Loucy (cell line): Measurements from ENCODE around the gene RNF11.

Experiments used
- H2AFZ ChIP-seq: fragments of 200-600 bp; sonication (generic); 2 replicates; pipeline ENCODE4 v1.6.0; 2016; ENCODE audit warnings: antibody characterized with exemption, mild to moderate bottlenecking, low read length, moderate library complexity
- H3F3A ChIP-seq: fragments of 200-600 bp; 2 replicates; pipeline ENCODE4 v1.6.0; 2016; ENCODE audit warnings: antibody characterized with exemption, low read depth, mild to moderate bottlenecking
- H3K27me3 ChIP-seq: fragments of 200-600 bp; sonication (generic); 2 replicates; pipeline ENCODE4 v1.6.1; 2014; ENCODE audit warnings: low read length, mild to moderate bottlenecking; ENCODE audit not compliant: insufficient read depth, poor library complexity, severe bottlenecking
- H3K36me3 ChIP-seq: fragments of 200-600 bp; sonication (generic); 2 replicates; pipeline ENCODE4 v1.6.1; 2016; ENCODE audit warnings: low read length; ENCODE audit not compliant: insufficient read depth
- H3K4me1 ChIP-seq: fragments of 200-600 bp; sonication (generic); 2 replicates; pipeline ENCODE4 v1.5.1; 2014; ENCODE audit warnings: low read length, mild to moderate bottlenecking; ENCODE audit not compliant: insufficient read depth, poor library complexity, severe bottlenecking
- H3K4me2 ChIP-seq: fragments of 200-600 bp; sonication (generic); 2 replicates; pipeline ENCODE4 v1.6.0; 2014; ENCODE audit warnings: antibody characterized with exemption, low read length, low read depth, mild to moderate bottlenecking; ENCODE audit not compliant: poor library complexity, severe bottlenecking
- H3K4me3 ChIP-seq: fragments of 200-600 bp; sonication (generic); 2 replicates; pipeline ENCODE4 v1.5.1; 2014; ENCODE audit warnings: low read length, mild to moderate bottlenecking, mixed read lengths; ENCODE audit not compliant: poor library complexity, severe bottlenecking
- H3K79me2 ChIP-seq: fragments of 200-600 bp; sonication (generic); 2 replicates; pipeline ENCODE4 v1.6.1; 2014; ENCODE audit warnings: low read length; ENCODE audit not compliant: insufficient read depth
- H3K9ac ChIP-seq: fragments of 200-600 bp; sonication (generic); 2 replicates; pipeline ENCODE4 v1.6.0; 2014; ENCODE audit warnings: mild to moderate bottlenecking, low read depth, low read length, moderate library complexity; ENCODE audit not compliant: poor library complexity, severe bottlenecking
- H3K9me2 ChIP-seq: fragments of 200-600 bp; sonication (generic); replicated peaks from 2 replicates; pipeline ENCODE4 v1.6.1; 2016; ENCODE audit warnings: low read depth, low read length, mixed read lengths
- H3K9me3 ChIP-seq: fragments of 200-600 bp; sonication (generic); 2 replicates; pipeline ENCODE4 v1.6.1; 2014; ENCODE audit warnings: mild to moderate bottlenecking, antibody characterized with exemption, low read length, low read depth; ENCODE audit not compliant: insufficient read depth
- H4K20me1 ChIP-seq: fragments of 200-600 bp; sonication (generic); 2 replicates; pipeline ENCODE4 v1.6.0; 2014; ENCODE audit warnings: antibody characterized with exemption, low read length, mild to moderate bottlenecking; ENCODE audit not compliant: insufficient read depth, poor library complexity, severe bottlenecking
- EZH2phosphoT487 ChIP-seq: fragments of 200-600 bp; IDR thresholded peaks from 2 replicates; pipeline ENCODE4 v1.6.1; 2018; ENCODE audit warnings: antibody characterized with exemption, mild to moderate bottlenecking, moderate library complexity, borderline replicate concordance
- TF ChIP-seq, protein P1 (sequence below): fragments of 200-600 bp; sonication (generic); conservative IDR thresholded peaks from 2 replicates; pipeline ENCODE4 v1.5.1; 2014; ENCODE audit warnings: mild to moderate bottlenecking, antibody characterized with exemption, low read length

RNF11 gene

DNA sequence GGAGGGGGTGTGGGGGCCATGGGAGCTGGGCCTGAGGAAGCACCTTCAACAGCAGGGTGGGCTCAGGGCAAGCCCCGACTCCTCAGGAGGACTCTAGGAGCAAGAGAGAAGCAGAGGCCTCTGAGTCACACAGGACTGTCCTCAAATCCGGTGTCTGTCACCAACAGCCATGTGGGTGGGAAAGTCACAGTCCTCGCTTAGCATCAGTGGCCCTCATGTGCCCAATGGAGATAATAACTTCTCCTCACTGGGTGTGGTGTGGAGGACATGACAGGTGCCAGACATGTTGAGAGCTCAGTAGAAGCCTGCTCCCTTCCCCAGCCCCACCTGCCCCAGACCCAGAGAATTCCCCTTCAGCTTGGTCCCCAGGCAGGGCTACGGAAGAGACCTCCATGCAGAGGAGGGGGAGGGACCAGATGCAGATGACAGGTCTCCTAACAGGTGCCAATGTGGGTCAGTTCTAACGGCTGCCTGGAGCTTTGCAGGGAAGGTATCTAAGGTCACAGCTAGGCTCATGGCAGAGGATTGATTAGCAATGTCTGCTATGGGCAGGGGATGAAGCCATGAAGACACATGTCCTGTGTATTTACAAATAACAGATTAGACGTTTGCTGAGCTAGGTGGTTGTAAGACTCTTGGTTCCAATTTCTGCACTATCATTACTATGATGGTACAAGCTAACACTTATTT lies 64.1 kb downstream of the RNF11 start:
- Histone ChIP-seq H3K4me1 (peaks cover 10% of the 10 kb centered on the region), H3K9me3 (no peaks in the 10 kb centered on the region), H3K79me2 (no peaks in the 10 kb centered on the region), H3F3A (no peaks in the 10 kb centered on the region), H3K36me3 (no peaks in the 10 kb centered on the region), H3K4me2 (no peak overlapping the region), H2AFZ (no peak overlapping the region), H3K9ac (no peak overlapping the region), H4K20me1 (no peaks in the 10 kb centered on the region), H3K27me3 (no peaks in the 10 kb centered on the region), H3K4me3 (no peak overlapping the region), H3K9me2 (no peaks in the 10 kb centered on the region)
- TF ChIP-seq, protein P1, sequence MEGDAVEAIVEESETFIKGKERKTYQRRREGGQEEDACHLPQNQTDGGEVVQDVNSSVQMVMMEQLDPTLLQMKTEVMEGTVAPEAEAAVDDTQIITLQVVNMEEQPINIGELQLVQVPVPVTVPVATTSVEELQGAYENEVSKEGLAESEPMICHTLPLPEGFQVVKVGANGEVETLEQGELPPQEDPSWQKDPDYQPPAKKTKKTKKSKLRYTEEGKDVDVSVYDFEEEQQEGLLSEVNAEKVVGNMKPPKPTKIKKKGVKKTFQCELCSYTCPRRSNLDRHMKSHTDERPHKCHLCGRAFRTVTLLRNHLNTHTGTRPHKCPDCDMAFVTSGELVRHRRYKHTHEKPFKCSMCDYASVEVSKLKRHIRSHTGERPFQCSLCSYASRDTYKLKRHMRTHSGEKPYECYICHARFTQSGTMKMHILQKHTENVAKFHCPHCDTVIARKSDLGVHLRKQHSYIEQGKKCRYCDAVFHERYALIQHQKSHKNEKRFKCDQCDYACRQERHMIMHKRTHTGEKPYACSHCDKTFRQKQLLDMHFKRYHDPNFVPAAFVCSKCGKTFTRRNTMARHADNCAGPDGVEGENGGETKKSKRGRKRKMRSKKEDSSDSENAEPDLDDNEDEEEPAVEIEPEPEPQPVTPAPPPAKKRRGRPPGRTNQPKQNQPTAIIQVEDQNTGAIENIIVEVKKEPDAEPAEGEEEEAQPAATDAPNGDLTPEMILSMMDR = no peak
- TF ChIP-seq EZH2phosphoT487 = no peak

DNA sequence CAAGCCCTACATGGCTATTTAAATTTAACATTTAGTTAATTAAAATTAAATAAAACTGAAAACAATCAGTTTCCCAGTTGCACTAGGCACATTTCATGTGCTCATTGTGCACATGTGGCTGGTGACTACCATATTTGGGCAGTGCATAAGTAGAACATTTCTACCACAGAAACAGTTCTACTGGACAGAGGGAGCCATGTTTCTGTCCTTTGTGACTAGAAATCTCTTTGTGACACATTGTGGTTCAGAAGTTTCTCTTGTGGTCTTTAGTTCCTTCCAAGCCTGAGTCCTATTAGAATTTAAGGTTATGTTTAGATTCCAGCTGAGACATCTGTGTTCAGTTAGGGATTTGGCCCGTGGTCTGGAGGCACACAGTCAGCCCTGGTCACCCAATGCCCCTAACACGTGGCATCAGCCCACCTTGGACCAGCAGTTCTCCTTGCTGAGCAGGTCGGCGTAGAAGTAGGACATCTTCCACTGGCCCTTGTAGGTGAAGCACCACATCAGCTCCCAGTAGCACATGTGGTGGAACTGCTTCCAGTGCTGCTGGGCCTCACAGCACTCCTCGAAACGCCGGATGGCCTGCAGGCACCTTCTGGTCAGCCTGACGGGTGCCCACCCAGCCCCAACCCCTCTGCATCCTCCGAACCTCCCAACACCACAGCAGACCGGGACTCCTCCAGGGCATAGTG lies 65.2 kb downstream of the RNF11 start:
- no peaks in the 10 kb centered on the region for H3K9me3 ChIP-seq
- no peaks in the 10 kb centered on the region for H3K79me2 ChIP-seq
- H3K9ac ChIP-seq = no peak overlapping the region
- no peaks in the 10 kb centered on the region for H3K36me3 ChIP-seq
- TF ChIP-seq, protein P1 = no peak
- no peak for TF ChIP-seq EZH2phosphoT487
- H3K4me3 ChIP-seq = no peak overlapping the region
- H3K4me1 ChIP-seq = peaks cover 10% of the 10 kb centered on the region
- H2AFZ ChIP-seq = peak overlapping the region; percentile 75
- H3K4me2 ChIP-seq = no peak overlapping the region
- H3K27me3 ChIP-seq = no peaks in the 10 kb centered on the region
- H4K20me1 ChIP-seq = no peaks in the 10 kb centered on the region
- no peaks in the 10 kb centered on the region for H3F3A ChIP-seq
- no peaks in the 10 kb centered on the region for H3K9me2 ChIP-seq

DNA sequence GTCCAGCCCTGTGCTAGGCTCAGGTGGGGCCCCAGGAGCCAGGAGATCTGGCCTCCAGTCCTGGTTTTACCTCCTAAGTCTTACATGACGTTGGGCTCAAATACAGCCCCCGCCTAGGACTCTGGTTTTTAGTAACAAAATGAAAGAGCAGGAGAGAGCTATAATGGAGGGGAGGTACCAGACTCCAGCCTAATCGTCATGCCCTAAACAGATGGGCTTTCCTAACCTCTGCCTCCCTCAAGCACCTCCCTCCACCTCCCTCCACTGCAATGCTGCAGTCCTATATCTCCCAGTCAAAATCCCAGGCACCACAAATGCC lies 65.7 kb downstream of the RNF11 start:
- TF ChIP-seq, protein P1 = no peak
- no peak for TF ChIP-seq EZH2phosphoT487
- Histone ChIP-seq H3F3A (no peaks in the 10 kb centered on the region), H3K79me2 (no peaks in the 10 kb centered on the region), H3K4me3 (no peak overlapping the region), H3K9ac (no peak overlapping the region), H3K9me2 (no peaks in the 10 kb centered on the region), H3K27me3 (no peaks in the 10 kb centered on the region), H3K9me3 (no peaks in the 10 kb centered on the region), H3K36me3 (no peaks in the 10 kb centered on the region), H2AFZ (no peak overlapping the region), H3K4me1 (peaks cover 5% of the 10 kb centered on the region), H4K20me1 (no peaks in the 10 kb centered on the region), H3K4me2 (no peak overlapping the region)
